ENCODE measurements around the gene MYEOV. TPM values are rescaled to one million over a fixed set of nuclear protein-coding genes. Genes with fewer than 3 reads are reported as not detected.

The MYEOV gene
- total and polyA plus RNA-seq, 2 of the 8 experiments (the other 6 are each of a cell fraction or from before 2014, with no cell fraction given) = 0.44 to 0.67 TPM

DNA sequence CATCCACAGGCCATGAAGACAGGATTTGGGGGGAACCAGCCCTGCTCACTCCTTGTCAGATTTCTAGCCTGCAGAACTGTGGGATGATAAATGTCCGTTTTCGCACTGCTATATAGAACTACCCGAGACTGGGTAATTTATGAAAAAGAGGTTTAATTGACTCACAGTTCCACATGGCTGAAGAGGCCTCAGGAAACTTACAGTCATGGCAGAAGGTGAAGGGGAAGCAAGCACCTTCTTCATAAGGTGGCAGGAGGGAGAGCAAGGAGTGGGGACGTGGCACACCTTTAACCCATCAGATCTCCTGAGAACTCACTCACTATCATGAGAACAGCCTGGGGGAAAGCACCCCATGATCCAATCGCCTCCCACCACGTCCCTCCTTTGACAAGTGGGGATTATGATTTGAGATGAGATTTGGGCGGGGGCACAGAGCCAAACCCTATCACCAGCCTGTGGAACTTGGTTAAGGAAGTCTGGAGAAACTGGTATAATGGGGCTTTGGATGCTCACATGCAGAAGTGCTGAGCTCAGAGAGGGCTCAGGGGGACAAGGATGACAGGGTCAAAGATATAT is 50.7 kb downstream of the MYEOV start:
- no peaks in the 10 kb centered on the region for H3K79me1 ChIP-seq (ENCODE audit: low read depth, low read length)
- no peak overlapping the region for H3K4me3 ChIP-seq (ENCODE audit: extremely low read depth in 1 of 4, insufficient read depth in 2 of 4, low read depth in 3 of 4, low read length in 4 of 4)
- no peak overlapping the region for H3K4me2 ChIP-seq (ENCODE audit: insufficient read depth in 1 of 2, low read depth in 2 of 2, low read length in 2 of 2)
- no peak overlapping the region for H4K5ac ChIP-seq (ENCODE audit: insufficient read length, low read depth, low read length)
- no peak overlapping the region for H2BK20ac ChIP-seq (ENCODE audit: low read length)
- H2BK15ac ChIP-seq (ENCODE audit: low read length) = no peak overlapping the region
- CTCF ChIA-PET (ENCODE audit: partially characterized antibody) = interaction anchor here (1.1 kb wide), 2 partner anchors 52 to 104 kb away, joined by 3 read pairs; no protein-coding TSS in a partner anchor
- no peaks in the 10 kb centered on the region; a peak in 1 of 7 replicates for H3K27me3 ChIP-seq (replicated peaks in 1 of 4; ENCODE audit: control insufficient read depth in 3 of 4, extremely low read depth in 1 of 4, insufficient read depth in 3 of 4, low read length in 3 of 4)
- no peak overlapping the region for H2BK12ac ChIP-seq (ENCODE audit: low read depth, low read length)
- no peak overlapping the region for H3K27ac ChIP-seq (ENCODE audit: low read depth, low read length)
- no peaks in the 10 kb centered on the region for H3K23me2 ChIP-seq (ENCODE audit: low read depth, low read length)
- no peak overlapping the region for H3K56ac ChIP-seq (replicated peaks; ENCODE audit: insufficient read length, low read depth, low read length)
- H3K4ac ChIP-seq (replicated peaks; ENCODE audit: insufficient read length, low read depth, low read length) = no peak overlapping the region
- FAIRE-seq (no peak), DNase-seq (ENCODE audit: low read depth in 1 of 2, low spot score in 2 of 2) (no peak)
- H2BK5ac ChIP-seq (ENCODE audit: low read depth, low read length) = no peak overlapping the region
- no peak overlapping the region for H3K18ac ChIP-seq (ENCODE audit: extremely low read depth, low read length)
- H4K8ac ChIP-seq (ENCODE audit: extremely low read depth, insufficient read depth, low read length) = no peak overlapping the region
- POLR2A ChIA-PET (ENCODE audit: partially characterized antibody) = no interaction called here
- no peaks in the 10 kb centered on the region for H3K79me2 ChIP-seq (ENCODE audit: control insufficient read depth in 1 of 2, insufficient read depth in 2 of 2, low read length in 2 of 2)
- H3K23ac ChIP-seq (ENCODE audit: insufficient read length) = no peak overlapping the region
- H3K9ac ChIP-seq (replicated peaks in 1 of 4; ENCODE audit: extremely low read depth in 1 of 4, low read depth in 3 of 4, low read length in 3 of 4) = no peak overlapping the region
- no peaks in the 10 kb centered on the region for H3K36me3 ChIP-seq (ENCODE audit: control insufficient read depth in 2 of 4, insufficient read depth in 4 of 4, low read length in 3 of 4)
- 87% methylated on average over 7 of the region's 7 CpGs; no CpG with 5 or more reads in 1 of the 2 experiments for WGBS, 2 experiments (ENCODE audit: extremely low coverage in 1 of 2, insufficient coverage in 1 of 2, insufficient read length in 1 of 2, insufficient replicate concordance in 2 of 2, low coverage in 1 of 2, low lambda C conversion rate in 2 of 2, missing lambda C conversion rate in 1 of 2)
- no peak overlapping the region for H2AFZ ChIP-seq (ENCODE audit: low read length)
- H4K91ac ChIP-seq (replicated peaks; ENCODE audit: insufficient read length, low read length) = no peak overlapping the region
- peaks cover 7 to 10% of the 10 kb centered on the region in 2 experiments; a peak in 3 of 4 replicates for H3K9me3 ChIP-seq (ENCODE audit: insufficient read depth in 2 of 2, low read depth in 1 of 2, low read length in 1 of 2)
- no peaks in the 10 kb centered on the region; a peak in 2 of 7 replicates for H3K4me1 ChIP-seq (replicated peaks in 1 of 4; ENCODE audit: control insufficient read depth in 3 of 4, insufficient read depth in 4 of 4, low read length in 3 of 4)
- H4K20me1 ChIP-seq (replicated peaks in 1 of 2; ENCODE audit: control insufficient read depth in 1 of 2, insufficient read depth in 2 of 2, low read length in 2 of 2) = no peaks in the 10 kb centered on the region
- no peak overlapping the region for H2AK5ac ChIP-seq (ENCODE audit: low read depth, low read length)
- no peak overlapping the region for H3K14ac ChIP-seq (ENCODE audit: insufficient read length)
- no peak overlapping the region for H2BK120ac ChIP-seq (replicated peaks; ENCODE audit: low read depth, low read length)
- TF ChIP-seq SIX5 (IDR thresholded peaks at IDR 0.05; ENCODE audit: low read depth, low read length) = no peak
- TF ChIP-seq FOSL1 (IDR thresholded peaks at IDR 0.05; ENCODE audit: insufficient read depth, low read depth, low read length) = no peak
- TF ChIP-seq HDAC2 (IDR thresholded peaks at IDR 0.05; ENCODE audit: borderline replicate concordance in 1 of 2, low read depth in 2 of 2, low read length in 2 of 2) = no peak
- TF ChIP-seq GTF2F1 (IDR thresholded peaks at IDR 0.05; ENCODE audit: borderline replicate concordance, low read depth, low read length) = no peak
- no peak for TF ChIP-seq EGR1 (IDR thresholded peaks at IDR 0.05; ENCODE audit: borderline replicate concordance, low read depth, low read length)
- no peak for TF ChIP-seq YY1 (IDR thresholded peaks at IDR 0.05; ENCODE audit: low read depth, low read length)
- no peak for TF ChIP-seq CHD2 (IDR thresholded peaks at IDR 0.05; ENCODE audit: low read length)
- TF ChIP-seq SUZ12 (IDR thresholded peaks at IDR 0.05; ENCODE audit: low read length) = no peak
- no peak for TF ChIP-seq JUN (IDR thresholded peaks at IDR 0.05; ENCODE audit: low read depth, low read length)

Data from H1 (cell line).